Activated CD4-positive, alpha-beta T cell treated with anti-CD3 and anti-CD28 coated beads, Interleukin-2, amount 10 ng/mL, durations not matched to agents 24 days and 14 days (primary cell): ENCODE results near the gene LYSMD3. TPM values are rescaled to one million over a fixed set of nuclear protein-coding genes. Genes with fewer than 3 reads are reported as not detected.

ENCODE experiments used
- DNase-seq: peaks from one replicate; pipeline ENCODE4 v3.0.0; 2022
- H3K27ac Mint-ChIP-seq: one replicate; pipeline ENCODE4 v1.8.0; 2022; ENCODE audit warnings: mild to moderate bottlenecking, mixed read lengths
- H3K27me3 Mint-ChIP-seq: one replicate; pipeline ENCODE4 v1.8.0; 2022; ENCODE audit warnings: mixed read lengths
- H3K36me3 Mint-ChIP-seq: one replicate; pipeline ENCODE4 v1.8.0; 2022; ENCODE audit warnings: low read depth, mild to moderate bottlenecking, mixed read lengths
- H3K4me1 Mint-ChIP-seq: one replicate; pipeline ENCODE4 v1.8.0; 2021; ENCODE audit warnings: mixed read lengths
- H3K4me3 Mint-ChIP-seq: one replicate; pipeline ENCODE4 v1.8.0; 2022; ENCODE audit warnings: mild to moderate bottlenecking, moderate library complexity, mixed read lengths
- H3K9me3 Mint-ChIP-seq: one replicate; pipeline ENCODE4 v1.8.0; 2021; ENCODE audit warnings: mixed read lengths
- intact Hi-C: fragments of 100-400 bp; cut with micrococcal nuclease; formaldehyde crosslinking; loops from one replicate; pipeline ENCODE4 v1.15.1; 2023
- total RNA-seq: library from RNA; stranded (reverse); gene quantifications from 2 replicates; pipeline ENCODE4 v1.2.3, GENCODE V29; 2022

LYSMD3 gene
- total RNA-seq, 1 donor from 2014 or later: 11.3 TPM

- Mint-ChIP-seq H3K4me1 (peaks cover 7% of the 10 kb centered on the region), H3K4me3 (no peak overlapping the region), H3K27ac (no peak overlapping the region), H3K27me3 (peaks cover 62% of the 10 kb centered on the region), H3K36me3 (no peaks in the 10 kb centered on the region), H3K9me3 (no peaks in the 10 kb centered on the region)
- no peak for DNase-seq
- intact Hi-C loops: no loop called here
Observed at GRCh38 chr5:90555666-90556065, 26.3 kb upstream of the LYSMD3 start.

- H3K36me3 Mint-ChIP-seq: no peaks in the 10 kb centered on the region
- DNase-seq: no peak
- intact Hi-C loops: no loop called here
- no peak overlapping the region for H3K27ac Mint-ChIP-seq
- no peak overlapping the region for H3K4me3 Mint-ChIP-seq
- H3K9me3 Mint-ChIP-seq: no peaks in the 10 kb centered on the region
- H3K27me3 Mint-ChIP-seq: peaks cover 57% of the 10 kb centered on the region
- peaks cover 7% of the 10 kb centered on the region for H3K4me1 Mint-ChIP-seq
Observed at GRCh38 chr5:90554358-90555006, 25.1 kb upstream of the LYSMD3 start.

- H3K27me3 Mint-ChIP-seq: peaks cover 55% of the 10 kb centered on the region
- H3K27ac Mint-ChIP-seq: no peak overlapping the region
- H3K36me3 Mint-ChIP-seq: no peaks in the 10 kb centered on the region
- intact Hi-C loops: no loop called here
- H3K9me3 Mint-ChIP-seq: no peaks in the 10 kb centered on the region
- H3K4me3 Mint-ChIP-seq: no peak overlapping the region
- no peak for DNase-seq
- peaks cover 7% of the 10 kb centered on the region for H3K4me1 Mint-ChIP-seq
Observed at GRCh38 chr5:90553711-90554110, 24.3 kb upstream of the LYSMD3 start.

GRCh38 chr5:90551376-90551775, 22.0 kb upstream of the LYSMD3 start:
- intact Hi-C loops: no loop called here
- H3K36me3 Mint-ChIP-seq: no peaks in the 10 kb centered on the region
- peaks cover 32% of the 10 kb centered on the region for H3K27me3 Mint-ChIP-seq
- no peak overlapping the region for H3K4me3 Mint-ChIP-seq
- no peaks in the 10 kb centered on the region for H3K4me1 Mint-ChIP-seq
- H3K9me3 Mint-ChIP-seq: no peaks in the 10 kb centered on the region
- H3K27ac Mint-ChIP-seq: no peak overlapping the region
- no peak for DNase-seq

- no peaks in the 10 kb centered on the region for H3K4me1 Mint-ChIP-seq
- no peaks in the 10 kb centered on the region for H3K9me3 Mint-ChIP-seq
- intact Hi-C loops: no loop called here
- no peak overlapping the region for H3K27ac Mint-ChIP-seq
- no peak for DNase-seq
- H3K4me3 Mint-ChIP-seq: no peak overlapping the region
- H3K27me3 Mint-ChIP-seq: peaks cover 28% of the 10 kb centered on the region
- H3K36me3 Mint-ChIP-seq: no peaks in the 10 kb centered on the region
Observed at GRCh38 chr5:90550963-90551362, 21.6 kb upstream of the LYSMD3 start.

- H3K36me3 Mint-ChIP-seq: no peaks in the 10 kb centered on the region
- no peak for DNase-seq
- no peaks in the 10 kb centered on the region for H3K4me1 Mint-ChIP-seq
- H3K4me3 Mint-ChIP-seq: no peak overlapping the region
- no peaks in the 10 kb centered on the region for H3K9me3 Mint-ChIP-seq
- H3K27me3 Mint-ChIP-seq: peaks cover 27% of the 10 kb centered on the region
- no peak overlapping the region for H3K27ac Mint-ChIP-seq
- intact Hi-C loops: loop anchor here (10.0 kb wide), 1 partner anchor 225 kb away; no protein-coding TSS in a partner anchor
Observed at GRCh38 chr5:90549729-90550275, 20.4 kb upstream of the LYSMD3 start.

- no peaks in the 10 kb centered on the region for H3K4me1 Mint-ChIP-seq
- DNase-seq: no peak
Observed at GRCh38 chr5:90549223-90549622, 19.8 kb upstream of the LYSMD3 start.

GRCh38 chr5:90548069-90548593, 18.7 kb upstream of the LYSMD3 start:
- Mint-ChIP-seq H3K4me3 (no peak overlapping the region), H3K27me3 (peaks cover 24% of the 10 kb centered on the region), H3K9me3 (no peaks in the 10 kb centered on the region), H3K27ac (no peak overlapping the region), H3K36me3 (no peaks in the 10 kb centered on the region), H3K4me1 (no peaks in the 10 kb centered on the region)
- no peak for DNase-seq
- intact Hi-C loops: loop anchor here (10.0 kb wide), 1 partner anchor 227 kb away; no protein-coding TSS in a partner anchor

More at GRCh38 chr5:90549223-90549622, 19.8 kb upstream of the LYSMD3 start:
- Mint-ChIP-seq H3K27ac (no peak overlapping the region), H3K9me3 (no peaks in the 10 kb centered on the region), H3K36me3 (no peaks in the 10 kb centered on the region), H3K4me3 (no peak overlapping the region), H3K27me3 (peaks cover 25% of the 10 kb centered on the region)
- intact Hi-C loops: loop anchor here (10.0 kb wide), 1 partner anchor 226 kb away; no protein-coding TSS in a partner anchor

GRCh38 chr5:90547072-90547536, 17.7 kb upstream of the LYSMD3 start:
- no peak for DNase-seq
- Mint-ChIP-seq H3K9me3 (no peaks in the 10 kb centered on the region), H3K27ac (no peak overlapping the region), H3K4me3 (no peak overlapping the region), H3K36me3 (no peaks in the 10 kb centered on the region), H3K4me1 (no peaks in the 10 kb centered on the region), H3K27me3 (peaks cover 19% of the 10 kb centered on the region)
- intact Hi-C loops: loop anchor here (10.0 kb wide), 1 partner anchor 228 kb away; no protein-coding TSS in a partner anchor

- Mint-ChIP-seq H3K27me3 (peaks cover 18% of the 10 kb centered on the region), H3K9me3 (no peaks in the 10 kb centered on the region), H3K36me3 (no peaks in the 10 kb centered on the region), H3K4me3 (no peak overlapping the region), H3K27ac (no peak overlapping the region), H3K4me1 (no peaks in the 10 kb centered on the region)
- no peak for DNase-seq
- intact Hi-C loops: loop anchor here (10.0 kb wide), 1 partner anchor 228 kb away; no protein-coding TSS in a partner anchor
Observed at GRCh38 chr5:90546216-90546837, 16.9 kb upstream of the LYSMD3 start.

GRCh38 chr5:90545511-90545910, 16.1 kb upstream of the LYSMD3 start:
- Mint-ChIP-seq H3K27me3 (peaks cover 19% of the 10 kb centered on the region), H3K9me3 (no peaks in the 10 kb centered on the region), H3K4me1 (no peaks in the 10 kb centered on the region), H3K36me3 (no peaks in the 10 kb centered on the region), H3K27ac (no peak overlapping the region), H3K4me3 (no peak overlapping the region)
- intact Hi-C loops: loop anchor here (10.0 kb wide), 1 partner anchor 229 kb away; no protein-coding TSS in a partner anchor
- DNase-seq: no peak

GRCh38 chr5:90542827-90543519, 13.6 kb upstream of the LYSMD3 start:
- Mint-ChIP-seq H3K36me3 (no peaks in the 10 kb centered on the region), H3K4me1 (no peaks in the 10 kb centered on the region), H3K4me3 (no peak overlapping the region), H3K27ac (no peak overlapping the region), H3K27me3 (peaks cover 22% of the 10 kb centered on the region), H3K9me3 (no peaks in the 10 kb centered on the region)
- intact Hi-C loops: loop anchor here (10.0 kb wide), 1 partner anchor 232 kb away; no protein-coding TSS in a partner anchor
- DNase-seq: no peak

- peaks cover 37% of the 10 kb centered on the region for H3K27me3 Mint-ChIP-seq
- no peak overlapping the region for H3K4me3 Mint-ChIP-seq
- no peaks in the 10 kb centered on the region for H3K9me3 Mint-ChIP-seq
- intact Hi-C loops: loop anchor here (10.0 kb wide), 1 partner anchor 1810 kb away; no protein-coding TSS in a partner anchor
- no peak overlapping the region for H3K27ac Mint-ChIP-seq
- no peaks in the 10 kb centered on the region for H3K36me3 Mint-ChIP-seq
- no peak for DNase-seq
- peaks cover 1% of the 10 kb centered on the region for H3K4me1 Mint-ChIP-seq
Observed at GRCh38 chr5:90534922-90535321, 5.5 kb upstream of the LYSMD3 start.
